ENCODE measurements around the gene PELI2. TPM values are rescaled to one million over a fixed set of nuclear protein-coding genes. Genes with fewer than 3 reads are reported as not detected.

The PELI2 gene
- total RNA-seq, 4 donors from 2014 or later: 2.5 to 5.8 (median 4.2) TPM

- ATAC-seq (no peak), DNase-seq (no peak)
- Histone ChIP-seq H3K27ac (no peak overlapping the region), H3K27me3 (no peaks in the 10 kb centered on the region), H3K4me3 (no peak overlapping the region), H3K36me3 (no peaks in the 10 kb centered on the region), H3K4me1 (no peaks in the 10 kb centered on the region), H3K9me3 (no peaks in the 10 kb centered on the region)
- in situ Hi-C loops (cut with MboI; ENCODE audit: low sequenced_read_pairs in 4 of 4) (no loop called here), intact Hi-C loops (cut with DNase I; ENCODE audit: low total_unique reads) (no loop called here)
- TF ChIP-seq, protein P1, sequence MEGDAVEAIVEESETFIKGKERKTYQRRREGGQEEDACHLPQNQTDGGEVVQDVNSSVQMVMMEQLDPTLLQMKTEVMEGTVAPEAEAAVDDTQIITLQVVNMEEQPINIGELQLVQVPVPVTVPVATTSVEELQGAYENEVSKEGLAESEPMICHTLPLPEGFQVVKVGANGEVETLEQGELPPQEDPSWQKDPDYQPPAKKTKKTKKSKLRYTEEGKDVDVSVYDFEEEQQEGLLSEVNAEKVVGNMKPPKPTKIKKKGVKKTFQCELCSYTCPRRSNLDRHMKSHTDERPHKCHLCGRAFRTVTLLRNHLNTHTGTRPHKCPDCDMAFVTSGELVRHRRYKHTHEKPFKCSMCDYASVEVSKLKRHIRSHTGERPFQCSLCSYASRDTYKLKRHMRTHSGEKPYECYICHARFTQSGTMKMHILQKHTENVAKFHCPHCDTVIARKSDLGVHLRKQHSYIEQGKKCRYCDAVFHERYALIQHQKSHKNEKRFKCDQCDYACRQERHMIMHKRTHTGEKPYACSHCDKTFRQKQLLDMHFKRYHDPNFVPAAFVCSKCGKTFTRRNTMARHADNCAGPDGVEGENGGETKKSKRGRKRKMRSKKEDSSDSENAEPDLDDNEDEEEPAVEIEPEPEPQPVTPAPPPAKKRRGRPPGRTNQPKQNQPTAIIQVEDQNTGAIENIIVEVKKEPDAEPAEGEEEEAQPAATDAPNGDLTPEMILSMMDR (IDR thresholded peaks at IDR 0.05 in 4 of 5, conservative IDR thresholded peaks at IDR 0.05 in 1 of 5): no peak
- TF ChIP-seq POLR2A (IDR thresholded peaks at IDR 0.05): no peak
Observed at GRCh38 chr14:56295743-56296142, 177.5 kb downstream of the PELI2 start.

- Histone ChIP-seq H3K9me3 (no peaks in the 10 kb centered on the region), H3K27me3 (no peaks in the 10 kb centered on the region), H3K4me1 (no peaks in the 10 kb centered on the region), H3K36me3 (no peaks in the 10 kb centered on the region), H3K4me3 (no peak overlapping the region), H3K27ac (no peak overlapping the region)
- TF ChIP-seq, protein P1 (IDR thresholded peaks at IDR 0.05 in 4 of 5, conservative IDR thresholded peaks at IDR 0.05 in 1 of 5): no peak
- no peak for TF ChIP-seq POLR2A (IDR thresholded peaks at IDR 0.05)
- DNase-seq (no peak), ATAC-seq (no peak)
- in situ Hi-C loops (cut with MboI; ENCODE audit: low sequenced_read_pairs in 4 of 4) (no loop called here), intact Hi-C loops (cut with DNase I; ENCODE audit: low total_unique reads) (no loop called here)
Observed at GRCh38 chr14:56297449-56297848, 179.2 kb downstream of the PELI2 start.

DNA sequence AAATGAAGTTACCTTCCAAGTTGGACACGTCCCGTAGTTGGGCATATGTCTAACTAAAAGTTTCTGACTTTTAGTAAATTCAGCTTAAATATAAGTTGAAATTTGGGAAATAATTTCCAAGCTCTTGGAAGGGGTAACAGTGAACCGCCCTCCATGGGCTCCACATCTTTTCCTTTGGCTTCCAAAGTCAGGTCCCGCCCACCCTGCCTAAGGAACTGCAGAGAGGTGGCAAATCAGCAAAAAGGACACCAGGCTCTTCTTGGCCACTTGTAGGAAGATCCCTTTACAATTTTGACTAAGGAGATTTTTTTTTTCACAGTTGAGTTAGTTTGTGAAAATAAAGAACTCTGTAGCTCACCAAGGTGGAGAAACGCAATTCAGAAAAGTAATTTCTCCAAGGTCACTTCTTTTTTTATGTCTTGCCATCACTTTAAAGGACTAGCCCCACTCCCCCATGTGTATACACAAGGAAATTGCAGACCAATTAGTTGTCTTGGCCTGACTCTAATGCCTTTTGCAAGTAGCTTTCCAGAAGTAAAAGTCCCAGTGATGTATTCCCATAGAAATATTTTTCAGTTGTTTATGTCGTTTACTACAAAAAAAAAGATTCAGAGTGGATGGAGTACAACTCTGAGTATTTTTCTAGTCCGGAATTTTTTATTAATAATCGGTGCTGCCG, 181.2 kb downstream of the PELI2 start:
- H3K4me1 ChIP-seq: no peaks in the 10 kb centered on the region
- TF ChIP-seq, protein P1 (IDR thresholded peaks at IDR 0.05 in 4 of 5, conservative IDR thresholded peaks at IDR 0.05 in 1 of 5): no peak
- TF ChIP-seq POLR2A (IDR thresholded peaks at IDR 0.05): no peak
- H3K36me3 ChIP-seq: no peaks in the 10 kb centered on the region
- intact Hi-C loops (cut with DNase I; ENCODE audit: low total_unique reads) (no loop called here), in situ Hi-C loops (cut with MboI; ENCODE audit: low sequenced_read_pairs in 4 of 4) (no loop called here)
- DNase-seq: no peak
- H3K27me3 ChIP-seq: no peaks in the 10 kb centered on the region
- no peak overlapping the region for H3K4me3 ChIP-seq
- ATAC-seq: no peak
- no peak overlapping the region for H3K27ac ChIP-seq
- no peaks in the 10 kb centered on the region for H3K9me3 ChIP-seq

- H3K36me3 ChIP-seq: no peaks in the 10 kb centered on the region
- no peaks in the 10 kb centered on the region for H3K4me1 ChIP-seq
- H3K4me3 ChIP-seq: no peak overlapping the region
- no peaks in the 10 kb centered on the region for H3K27me3 ChIP-seq
- TF ChIP-seq, protein P1 (IDR thresholded peaks at IDR 0.05 in 4 of 5, conservative IDR thresholded peaks at IDR 0.05 in 1 of 5): no peak
- no peak for TF ChIP-seq POLR2A (IDR thresholded peaks at IDR 0.05)
- in situ Hi-C loops (cut with MboI; ENCODE audit: low sequenced_read_pairs in 4 of 4) (no loop called here), intact Hi-C loops (cut with DNase I; ENCODE audit: low total_unique reads) (no loop called here)
- DNase-seq: no peak
- no peaks in the 10 kb centered on the region for H3K9me3 ChIP-seq
- no peak for ATAC-seq
- H3K27ac ChIP-seq: no peak overlapping the region
Observed at GRCh38 chr14:56300495-56300894, 182.3 kb downstream of the PELI2 start.

DNA sequence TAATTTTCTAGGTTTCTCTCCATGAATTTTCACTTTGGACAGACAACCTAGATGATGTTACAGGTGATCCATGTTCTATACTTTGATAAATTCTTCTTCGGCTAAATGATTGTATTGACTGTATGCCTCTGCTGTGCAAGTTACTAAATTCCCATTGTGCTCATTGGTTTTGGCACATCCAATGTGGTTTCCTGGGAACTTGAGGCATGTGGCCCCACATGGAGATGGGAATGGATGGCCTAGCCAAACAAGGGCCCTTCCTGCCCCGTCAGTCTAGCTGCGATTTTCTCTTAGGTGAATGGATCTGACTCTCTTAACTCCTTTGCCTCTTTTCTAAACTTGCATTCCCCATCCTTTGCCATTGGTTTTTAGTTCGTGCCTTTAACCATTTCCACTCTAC, 186.2 kb downstream of the PELI2 start:
- intact Hi-C loops (cut with DNase I; ENCODE audit: low total_unique reads) (no loop called here), in situ Hi-C loops (cut with MboI; ENCODE audit: low sequenced_read_pairs in 4 of 4) (no loop called here)
- ATAC-seq (no peak), DNase-seq (no peak)
- no peak overlapping the region for H3K4me3 ChIP-seq
- H3K9me3 ChIP-seq: no peaks in the 10 kb centered on the region
- no peaks in the 10 kb centered on the region for H3K4me1 ChIP-seq
- H3K27me3 ChIP-seq: no peaks in the 10 kb centered on the region
- no peak for TF ChIP-seq POLR2A (IDR thresholded peaks at IDR 0.05)
- TF ChIP-seq, protein P1 (IDR thresholded peaks at IDR 0.05 in 4 of 5, conservative IDR thresholded peaks at IDR 0.05 in 1 of 5): no peak
- no peak overlapping the region for H3K27ac ChIP-seq
- no peaks in the 10 kb centered on the region for H3K36me3 ChIP-seq
